Esophagus muscularis mucosa (tissue), 4 donors: Measurements from ENCODE around the gene BDH1. TPM values are rescaled to one million over a fixed set of nuclear protein-coding genes. Genes with fewer than 3 reads are reported as not detected.

Experiments used
- DNase-seq: peaks from one replicate; pipeline ENCODE4 v3.0.0-alpha.2; 2017; ENCODE audit errors: extremely low spot score
- H3K27ac ChIP-seq, 4 donors: fragments of 200-600 bp; sonication (generic); replicated peaks in 1 of 4; 1 replicate in 3 of 4; 2 replicates in 1 of 4; pipeline ENCODE4 v1.5.1; 2016 to 2019; ENCODE audit warnings: mild to moderate bottlenecking in 1 of 4
- H3K27me3 ChIP-seq, 4 donors: fragments of 200-600 bp; sonication (generic); one replicate each; pipeline versions ENCODE4 v1.5.1 to v1.6.0; 2016 to 2019
- H3K36me3 ChIP-seq, 4 donors: fragments of 200-600 bp; sonication (generic); one replicate each; pipeline ENCODE4 v1.5.1; 2016 to 2019
- H3K4me1 ChIP-seq, 4 donors: fragments of 200-600 bp; sonication (generic); one replicate each; pipeline ENCODE4 v1.5.1; 2016 to 2019
- H3K4me3 ChIP-seq, 4 donors: fragments of 200-600 bp; sonication (generic); 1 replicate in 2 of 4; 2 replicates in 2 of 4; pipeline ENCODE4 v1.5.1; 2016 to 2019; ENCODE audit warnings: mild to moderate bottlenecking in 4 of 4, moderate library complexity in 1 of 4
- H3K9me3 ChIP-seq, 4 donors: fragments of 200-600 bp; sonication (generic); 1 replicate in 3 of 4; 2 replicates in 1 of 4; pipeline ENCODE4 v1.5.1; 2016 to 2019
- EP300 ChIP-seq: sonication (generic); formaldehyde crosslinking; IDR thresholded peaks from one replicate; pipeline ENCODE4 v1.6.1; 2017; ENCODE audit warnings: antibody characterized with exemption
- POLR2A ChIP-seq: fragments of 450-650 bp; IDR thresholded peaks from one replicate; pipeline ENCODE4 v1.6.1; 2017; ENCODE audit warnings: antibody characterized with exemption, moderate library complexity, mild to moderate bottlenecking, low read depth
- POLR2AphosphoS5 ChIP-seq, 2 donors: sonication (generic); formaldehyde crosslinking; IDR thresholded peaks; one replicate each; pipeline ENCODE4 v1.6.1; 2017; ENCODE audit warnings: antibody characterized with exemption in 2 of 2
- WGBS: methylation state at CpG from one replicate; pipeline ENCODE4 v1.1.5; 2018; 5-methylcytosine and 5-hydroxymethylcytosine counted together
- intact Hi-C: fragments of 100-400 bp; cut with DNase I; formaldehyde crosslinking; loops from one replicate; pipeline ENCODE4 v1.15.1; 2023
- total RNA-seq, 4 donors: library from RNA; depleted of rRNA; stranded (reverse); fragments of >200 nt; gene quantifications; one replicate each; pipeline versions ENCODE4 v1.1.0 to v1.2.1, GENCODE V29; 2016
- TF ChIP-seq, protein P1 (sequence below), 3 experiments: fragments of 200-600 bp in 2 of 3; fragments of 450-650 bp in 1 of 3; sonication (generic) in 2 of 3; IDR thresholded peaks; one replicate each; pipeline ENCODE4 v1.5.1; 2017 to 2019; ENCODE audit warnings: antibody characterized with exemption in 3 of 3, mild to moderate bottlenecking in 2 of 3, moderate library complexity in 1 of 3

BDH1 gene
- total RNA-seq, 4 donors from 2014 or later, result 9.1 to 18.7 (median 14.6) TPM

DNA sequence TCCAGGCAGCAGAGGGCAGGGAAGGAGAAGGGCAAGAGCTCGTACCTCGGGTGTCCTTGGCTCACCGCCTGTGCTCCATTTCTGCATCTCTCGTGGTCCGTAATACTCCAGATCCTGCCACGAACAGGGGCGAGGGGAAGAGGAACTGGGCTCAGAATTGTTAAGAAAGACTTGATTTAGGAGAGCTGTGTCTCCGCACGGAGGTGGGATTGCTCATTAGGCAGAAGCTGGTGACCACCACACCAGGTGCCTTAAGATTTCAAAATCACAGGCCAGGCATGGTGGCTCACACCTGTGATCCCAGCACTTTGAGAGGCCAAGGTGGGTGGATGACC, 37.2 kb upstream of the BDH1 start:
- no peaks in the 10 kb centered on the region for H3K4me1 ChIP-seq
- WGBS, result 82% methylated on average over 9 of the region's 9 CpGs
- no peak overlapping the region for H3K4me3 ChIP-seq
- no peak for DNase-seq
- no peak overlapping the region for H3K27ac ChIP-seq
- no peaks in the 10 kb centered on the region for H3K9me3 ChIP-seq
- intact Hi-C loops, result no loop called here
- TF ChIP-seq, protein P1, sequence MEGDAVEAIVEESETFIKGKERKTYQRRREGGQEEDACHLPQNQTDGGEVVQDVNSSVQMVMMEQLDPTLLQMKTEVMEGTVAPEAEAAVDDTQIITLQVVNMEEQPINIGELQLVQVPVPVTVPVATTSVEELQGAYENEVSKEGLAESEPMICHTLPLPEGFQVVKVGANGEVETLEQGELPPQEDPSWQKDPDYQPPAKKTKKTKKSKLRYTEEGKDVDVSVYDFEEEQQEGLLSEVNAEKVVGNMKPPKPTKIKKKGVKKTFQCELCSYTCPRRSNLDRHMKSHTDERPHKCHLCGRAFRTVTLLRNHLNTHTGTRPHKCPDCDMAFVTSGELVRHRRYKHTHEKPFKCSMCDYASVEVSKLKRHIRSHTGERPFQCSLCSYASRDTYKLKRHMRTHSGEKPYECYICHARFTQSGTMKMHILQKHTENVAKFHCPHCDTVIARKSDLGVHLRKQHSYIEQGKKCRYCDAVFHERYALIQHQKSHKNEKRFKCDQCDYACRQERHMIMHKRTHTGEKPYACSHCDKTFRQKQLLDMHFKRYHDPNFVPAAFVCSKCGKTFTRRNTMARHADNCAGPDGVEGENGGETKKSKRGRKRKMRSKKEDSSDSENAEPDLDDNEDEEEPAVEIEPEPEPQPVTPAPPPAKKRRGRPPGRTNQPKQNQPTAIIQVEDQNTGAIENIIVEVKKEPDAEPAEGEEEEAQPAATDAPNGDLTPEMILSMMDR (IDR thresholded peaks at IDR 0.05), result no peak
- TF ChIP-seq EP300 (no peak), POLR2AphosphoS5 (IDR thresholded peaks at IDR 0.05) (no peak), POLR2A (no peak)
- peaks cover 0 to 5% (median 0%) of the 10 kb centered on the region in 4 donors for H3K36me3 ChIP-seq
- no peaks in the 10 kb centered on the region for H3K27me3 ChIP-seq

DNA sequence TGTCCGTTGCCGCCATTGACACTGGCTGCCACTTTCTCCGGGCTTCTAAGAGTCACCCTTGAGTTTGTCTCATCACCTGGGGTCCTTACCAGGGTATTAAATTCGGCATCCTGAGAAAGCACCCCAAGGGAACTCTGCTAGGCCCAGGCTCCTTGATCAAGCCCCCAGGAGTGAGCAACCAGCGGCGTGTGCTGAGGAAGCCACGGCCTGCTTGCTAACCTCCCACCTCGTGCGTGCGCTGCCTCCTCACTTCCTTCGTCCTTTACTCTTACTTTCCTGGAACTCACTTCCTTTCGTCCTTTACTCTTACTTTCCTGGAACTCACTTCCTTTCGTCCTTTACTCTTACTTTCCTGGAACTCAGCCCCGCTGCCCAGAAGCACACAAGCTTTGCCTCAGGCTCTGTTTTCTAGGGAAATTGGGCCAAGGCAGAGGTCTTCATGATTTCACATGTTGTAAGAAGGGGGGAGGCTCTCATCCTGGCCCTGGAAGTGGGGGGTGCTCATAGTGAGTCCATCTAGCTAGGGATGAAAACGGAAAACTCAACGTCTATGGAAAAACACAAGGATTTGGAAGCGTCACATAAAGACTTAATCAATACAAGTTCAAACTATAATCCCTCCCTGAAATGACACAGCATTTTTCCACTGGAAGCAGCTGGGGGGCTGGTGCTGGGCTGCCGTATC, 36.7 kb upstream of the BDH1 start:
- DNase-seq, result no peak
- peaks cover 0 to 5% (median 0%) of the 10 kb centered on the region in 4 donors for H3K36me3 ChIP-seq
- intact Hi-C loops, result no loop called here
- TF ChIP-seq POLR2A (no peak), EP300 (no peak), POLR2AphosphoS5 (IDR thresholded peaks at IDR 0.05) (no peak)
- TF ChIP-seq, protein P1 (IDR thresholded peaks at IDR 0.05), result no peak
- H3K27ac ChIP-seq, result no peak overlapping the region
- H3K4me1 ChIP-seq, result no peaks in the 10 kb centered on the region
- WGBS, result 80% methylated on average over 18 of the region's 18 CpGs
- H3K27me3 ChIP-seq, result no peaks in the 10 kb centered on the region
- no peaks in the 10 kb centered on the region for H3K9me3 ChIP-seq
- H3K4me3 ChIP-seq, result no peak overlapping the region

DNA sequence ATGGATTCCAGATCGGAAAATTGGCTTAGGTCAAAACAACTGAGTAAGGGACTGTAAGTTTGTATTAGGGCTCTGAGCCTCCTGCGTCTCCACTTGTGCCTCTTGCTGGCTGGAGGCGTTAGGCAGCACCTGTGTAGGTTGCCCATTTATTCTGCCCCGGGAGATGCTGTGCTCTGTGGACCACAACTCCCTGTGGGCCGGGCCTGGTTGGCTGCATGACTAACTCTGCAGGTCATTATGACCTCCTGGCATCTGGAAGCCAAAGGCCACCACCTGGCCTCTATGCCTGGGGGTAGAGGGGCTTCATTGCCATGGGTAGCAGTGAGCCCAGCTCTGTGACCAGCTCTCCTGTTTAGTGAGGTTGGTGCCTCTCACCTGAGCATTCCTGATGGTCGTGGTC, 36.0 kb upstream of the BDH1 start:
- intact Hi-C loops, result no loop called here
- Histone ChIP-seq H3K9me3 (no peaks in the 10 kb centered on the region), H3K27ac (no peak overlapping the region), H3K36me3 (peaks cover 0 to 5% (median 0%) of the 10 kb centered on the region in 4 donors), H3K4me1 (no peaks in the 10 kb centered on the region), H3K4me3 (no peak overlapping the region), H3K27me3 (no peaks in the 10 kb centered on the region)
- DNase-seq, result no peak
- no peak for TF ChIP-seq EP300
- TF ChIP-seq, protein P1 (IDR thresholded peaks at IDR 0.05), result no peak
- TF ChIP-seq POLR2AphosphoS5 (IDR thresholded peaks at IDR 0.05), result no peak
- no peak for TF ChIP-seq POLR2A
- 80% methylated on average over 5 of the region's 6 CpGs for WGBS

DNA sequence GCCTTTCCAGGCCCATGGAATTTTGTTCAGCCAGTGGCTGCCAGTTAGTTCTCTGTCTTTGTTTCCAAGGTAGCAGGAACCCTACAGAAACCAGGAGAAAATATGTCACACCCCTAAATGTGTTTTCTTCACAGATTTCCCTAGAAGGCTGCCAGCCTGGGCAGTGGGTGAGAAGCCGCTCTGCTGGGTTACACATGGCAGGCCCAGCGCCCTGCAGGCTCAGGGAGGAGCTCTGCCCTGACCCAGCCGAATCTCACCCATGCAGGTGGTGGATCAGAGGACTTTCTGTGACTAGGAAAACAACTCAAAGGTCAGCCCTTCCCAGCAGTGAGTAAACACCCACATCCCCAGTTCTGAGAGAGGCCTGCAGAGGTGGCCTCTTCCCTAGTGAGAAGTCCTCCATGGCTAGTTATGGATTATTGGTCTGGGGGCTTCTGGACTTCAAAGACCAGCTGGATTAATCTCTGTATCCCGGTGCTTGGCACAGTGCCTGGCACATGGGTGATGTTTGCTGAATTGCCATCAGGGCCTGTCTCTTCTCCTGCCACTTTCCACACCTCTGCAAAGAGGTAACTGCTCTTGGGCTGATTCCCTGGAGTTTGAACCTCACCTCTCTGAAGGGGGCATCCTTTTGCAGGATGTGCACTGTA, 34.7 kb upstream of the BDH1 start:
- TF ChIP-seq EP300 (no peak), POLR2A (no peak), POLR2AphosphoS5 (IDR thresholded peaks at IDR 0.05) (no peak)
- TF ChIP-seq, protein P1 (IDR thresholded peaks at IDR 0.05), result no peak
- no peaks in the 10 kb centered on the region for H3K4me1 ChIP-seq
- no peak for DNase-seq
- no peak overlapping the region for H3K4me3 ChIP-seq
- WGBS, result 62% methylated on average over 2 of the region's 4 CpGs
- H3K36me3 ChIP-seq, result peaks cover 0 to 5% (median 0%) of the 10 kb centered on the region in 4 donors
- intact Hi-C loops, result no loop called here
- H3K27ac ChIP-seq, result no peak overlapping the region
- no peaks in the 10 kb centered on the region for H3K27me3 ChIP-seq
- no peaks in the 10 kb centered on the region for H3K9me3 ChIP-seq
